ENCODE data around the gene ITGA8. TPM values are rescaled to one million over a fixed set of nuclear protein-coding genes. Genes with fewer than 3 reads are reported as not detected.

The ITGA8 gene
- total and polyA plus RNA-seq, 2 of the 13 experiments (the other 11 are each of a cell fraction or from before 2014, with no cell fraction given): not detected

DNA sequence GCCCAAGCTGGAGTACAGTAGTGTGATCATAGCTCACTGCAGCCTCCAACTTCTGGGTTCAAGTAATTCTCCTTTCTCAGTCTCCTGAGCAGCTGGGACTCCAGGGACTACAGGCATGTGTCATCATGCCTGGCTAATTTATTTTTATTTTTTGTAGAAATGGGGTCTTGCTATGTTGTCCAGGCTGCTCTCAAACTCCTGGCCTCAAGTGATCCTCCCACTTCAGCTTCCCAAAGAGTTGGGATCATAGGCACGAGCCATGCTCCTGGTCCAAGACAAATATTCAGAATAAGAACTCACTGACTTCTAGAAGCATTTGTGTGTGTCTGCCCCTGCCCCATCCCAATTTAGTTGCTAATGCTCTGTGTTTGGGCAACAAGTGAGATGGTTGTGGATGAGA lies 151.8 kb downstream of the ITGA8 start (continued):
- no peak for TF ChIP-seq PBX3 (CRISPR knock-in tag; IDR thresholded peaks at IDR 0.05; ENCODE audit: borderline replicate concordance)
- TF ChIP-seq CEBPZ (IDR thresholded peaks at IDR 0.05; ENCODE audit: low read length): no peak
- TF ChIP-seq MXI1 (IDR thresholded peaks at IDR 0.05; ENCODE audit: borderline replicate concordance, low read depth, low read length): no peak
- TF ChIP-seq, protein P1, sequence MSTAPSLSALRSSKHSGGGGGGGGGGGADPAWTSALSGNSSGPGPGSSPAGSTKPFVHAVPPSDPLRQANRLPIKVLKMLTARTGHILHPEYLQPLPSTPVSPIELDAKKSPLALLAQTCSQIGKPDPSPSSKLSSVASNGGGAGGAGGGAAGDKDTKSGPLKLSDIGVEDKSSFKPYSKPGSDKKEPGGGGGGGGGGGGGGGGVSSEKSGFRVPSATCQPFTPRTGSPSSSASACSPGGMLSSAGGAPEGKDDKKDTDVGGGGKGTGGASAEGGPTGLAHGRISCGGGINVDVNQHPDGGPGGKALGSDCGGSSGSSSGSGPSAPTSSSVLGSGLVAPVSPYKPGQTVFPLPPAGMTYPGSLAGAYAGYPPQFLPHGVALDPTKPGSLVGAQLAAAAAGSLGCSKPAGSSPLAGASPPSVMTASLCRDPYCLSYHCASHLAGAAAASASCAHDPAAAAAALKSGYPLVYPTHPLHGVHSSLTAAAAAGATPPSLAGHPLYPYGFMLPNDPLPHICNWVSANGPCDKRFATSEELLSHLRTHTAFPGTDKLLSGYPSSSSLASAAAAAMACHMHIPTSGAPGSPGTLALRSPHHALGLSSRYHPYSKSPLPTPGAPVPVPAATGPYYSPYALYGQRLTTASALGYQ (CRISPR knock-in tag; IDR thresholded peaks at IDR 0.05): no peak
- no peak for TF ChIP-seq SOX5 (CRISPR knock-in tag; IDR thresholded peaks at IDR 0.05; ENCODE audit: borderline replicate concordance)

DNA sequence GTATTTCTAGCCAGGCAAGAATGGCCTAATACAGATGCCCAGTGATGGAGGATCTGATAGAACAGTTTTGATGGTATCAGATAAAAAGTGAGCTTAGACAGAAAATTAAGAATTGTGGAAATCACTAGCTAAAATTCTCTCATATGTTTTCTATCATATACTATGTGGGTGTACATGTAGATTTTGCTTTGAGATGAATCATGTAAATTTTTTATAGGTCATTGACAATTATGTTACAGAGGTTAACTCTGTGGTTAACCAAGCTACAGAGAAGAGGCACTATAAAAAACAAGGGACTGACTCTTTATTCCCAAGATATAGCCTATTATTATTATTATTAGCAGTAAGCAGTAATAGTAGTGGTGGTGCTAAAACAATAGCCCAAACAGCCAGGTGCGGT lies 156.5 kb downstream of the ITGA8 start:
- no peaks in the 10 kb centered on the region for H4K20me1 ChIP-seq (ENCODE audit: insufficient read depth, low read length)
- H3K27me3 ChIP-seq (ENCODE audit: control insufficient read depth in 1 of 2, insufficient read depth in 2 of 2, low read length in 2 of 2): peaks cover 0 to 3% of the 10 kb centered on the region in 2 experiments; a peak in 1 of 5 replicates
- 36% methylated on average over 1 of the region's 1 CpG for WGBS (ENCODE audit: low lambda C conversion rate)
- H3K9ac ChIP-seq (ENCODE audit: insufficient read depth, low read depth, low read length): no peak overlapping the region
- H3K9me3 ChIP-seq (ENCODE audit: low read length): no peaks in the 10 kb centered on the region
- H2AFZ ChIP-seq (ENCODE audit: low read length): no peak overlapping the region
- no peaks in the 10 kb centered on the region for H3K36me3 ChIP-seq (replicated peaks in 1 of 2; ENCODE audit: control insufficient read depth in 1 of 2, insufficient read depth in 2 of 2, low read length in 2 of 2)
- no TSS peak for BruUV-seq (replicated peaks)
- H3K79me2 ChIP-seq (ENCODE audit: insufficient read depth, low read length): no peaks in the 10 kb centered on the region
- in situ Hi-C loops (cut with HindIII; ENCODE audit: extremely low pct_ligation_motif_present, low pct_unique_long_range_greater_than_20kb): no loop called here
- FAIRE-seq: no peak
- H3K4me3 ChIP-seq (replicated peaks in 1 of 3; ENCODE audit: insufficient read depth in 1 of 3, low read depth in 2 of 3, low read length in 3 of 3): no peak overlapping the region
- no peak for ATAC-seq
- H3K4me1 ChIP-seq (ENCODE audit: insufficient read depth, low read length): no peaks in the 10 kb centered on the region
- no peak overlapping the region for H3K27ac ChIP-seq (ENCODE audit: extremely low read length, insufficient read depth, low read length)
- POLR2A ChIA-PET: no interaction called here
- CTCF ChIA-PET (ENCODE audit: low intra/inter-chr PET ratio, low total read pairs): no interaction called here
- intact Hi-C loops (cut with micrococcal nuclease; ENCODE audit: unreplicated experiment): no loop called here
- TF ChIP-seq ZNF773 (CRISPR knock-in tag; IDR thresholded peaks at IDR 0.05; ENCODE audit: borderline replicate concordance) (no peak), PHF21A (CRISPR knock-in tag; IDR thresholded peaks at IDR 0.05) (no peak)
- TF ChIP-seq, protein P2, sequence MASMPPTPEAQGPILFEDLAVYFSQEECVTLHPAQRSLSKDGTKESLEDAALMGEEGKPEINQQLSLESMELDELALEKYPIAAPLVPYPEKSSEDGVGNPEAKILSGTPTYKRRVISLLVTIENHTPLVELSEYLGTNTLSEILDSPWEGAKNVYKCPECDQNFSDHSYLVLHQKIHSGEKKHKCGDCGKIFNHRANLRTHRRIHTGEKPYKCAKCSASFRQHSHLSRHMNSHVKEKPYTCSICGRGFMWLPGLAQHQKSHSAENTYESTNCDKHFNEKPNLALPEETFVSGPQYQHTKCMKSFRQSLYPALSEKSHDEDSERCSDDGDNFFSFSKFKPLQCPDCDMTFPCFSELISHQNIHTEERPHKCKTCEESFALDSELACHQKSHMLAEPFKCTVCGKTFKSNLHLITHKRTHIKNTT (CRISPR knock-in tag; IDR thresholded peaks at IDR 0.05): no peak
- H3K4me2 ChIP-seq (ENCODE audit: low read depth, low read length): no peak overlapping the region
- DNase-seq (ENCODE audit: low spot score): no peak

Data from HepG2 (cell line).